T1000 (cell line): ENCODE measurements around the gene NANOS2.

Experiments used
- DNase-seq: peaks from one replicate; lab custom pipeline; 2025; ENCODE audit warnings: mixed read lengths; lab: John Stamatoyannopoulos, UW

Gene NANOS2

GRCh38 chr19:45913874-45914830 is at the start of gene NANOS2:
NANOS2 (minus strand) TSS chr19:45914778; CDS start chr19:45914693, 85 bp downstream.
- DNase-seq: no peak

- no peak for DNase-seq
Observed at GRCh38 chr19:45962021-45962420, 47.4 kb upstream of the NANOS2 start.

GRCh38 chr19:45960595-45961235 is 46.1 kb upstream of the NANOS2 start:
- no peak for DNase-seq

- no peak for DNase-seq
Observed at GRCh38 chr19:45959517-45960025, 45.0 kb upstream of the NANOS2 start.

GRCh38 chr19:45958769-45959516 is 44.4 kb upstream of the NANOS2 start:
- DNase-seq: no peak

GRCh38 chr19:45958320-45958719 is 43.7 kb upstream of the NANOS2 start:
- no peak for DNase-seq

GRCh38 chr19:45955905-45956608 is 41.5 kb upstream of the NANOS2 start:
- DNase-seq: no peak

- no peak for DNase-seq
Observed at GRCh38 chr19:45954156-45954555, 39.6 kb upstream of the NANOS2 start.

GRCh38 chr19:45953676-45954075 is 39.1 kb upstream of the NANOS2 start:
- no peak for DNase-seq

GRCh38 chr19:45952686-45953505 is 38.3 kb upstream of the NANOS2 start:
- DNase-seq: no peak

GRCh38 chr19:45952341-45952685 is 37.7 kb upstream of the NANOS2 start:
- no peak for DNase-seq

- DNase-seq: no peak
Observed at GRCh38 chr19:45947926-45948325, 33.3 kb upstream of the NANOS2 start.

- no peak for DNase-seq
Observed at GRCh38 chr19:45940515-45940805, 25.9 kb upstream of the NANOS2 start.

- no peak for DNase-seq
Observed at GRCh38 chr19:45939792-45940514, 25.4 kb upstream of the NANOS2 start.

- no peak for DNase-seq
Observed at GRCh38 chr19:45938733-45939319, 24.2 kb upstream of the NANOS2 start.

- DNase-seq: no peak
Observed at GRCh38 chr19:45935267-45935666, 20.7 kb upstream of the NANOS2 start.

- DNase-seq: no peak
Observed at GRCh38 chr19:45934551-45935230, 20.1 kb upstream of the NANOS2 start.

- DNase-seq: no peak
Observed at GRCh38 chr19:45933759-45934158, 19.2 kb upstream of the NANOS2 start.

- no peak for DNase-seq
Observed at GRCh38 chr19:45931055-45931454, 16.5 kb upstream of the NANOS2 start.
